ENCODE data around the gene MYOCD. TPM values are rescaled to one million over a fixed set of nuclear protein-coding genes. Genes with fewer than 3 reads are reported as not detected.

The MYOCD gene
- total RNA-seq, 1 donor, result under 0.01 TPM

GRCh38 chr17:12664252-12664651 is 1.4 kb upstream of the MYOCD start:
- no peak for TF ChIP-seq CTCF (IDR thresholded peaks at IDR 0.05; ENCODE audit: extremely low read depth, low read depth, low read length)
- Histone ChIP-seq H4K20me1 (ENCODE audit: insufficient read depth, low read length) (no peaks in the 10 kb centered on the region), H3K27me3 (ENCODE audit: insufficient read depth, low read length) (peaks cover 24% of the 10 kb centered on the region), H3K4me2 (ENCODE audit: insufficient read depth, low read length) (no peak overlapping the region), H3K4me3 (ENCODE audit: insufficient read depth, low read length) (no peak overlapping the region), H2AFZ (ENCODE audit: low read length) (no peak overlapping the region), H3K9me3 (ENCODE audit: low read depth, low read length) (no peaks in the 10 kb centered on the region), H3K27ac (ENCODE audit: low read depth, low read length) (no peak overlapping the region), H3K36me3 (ENCODE audit: insufficient read depth, low read length) (no peaks in the 10 kb centered on the region), H3K4me1 (ENCODE audit: insufficient read depth, low read length) (no peaks in the 10 kb centered on the region), H3K79me2 (ENCODE audit: insufficient read depth, low read length) (no peaks in the 10 kb centered on the region)
- DNase-seq (ENCODE audit: insufficient read length, low spot score, missing footprints), result no peak

- H3K36me3 ChIP-seq (ENCODE audit: insufficient read depth, low read length), result no peaks in the 10 kb centered on the region
- peak overlapping the region; percentile 54 for H3K27ac ChIP-seq (ENCODE audit: low read depth, low read length)
- peaks cover 24% of the 10 kb centered on the region for H3K27me3 ChIP-seq (ENCODE audit: insufficient read depth, low read length)
- no peaks in the 10 kb centered on the region for H4K20me1 ChIP-seq (ENCODE audit: insufficient read depth, low read length)
- H3K4me1 ChIP-seq (ENCODE audit: insufficient read depth, low read length), result no peaks in the 10 kb centered on the region
- no peaks in the 10 kb centered on the region for H3K9me3 ChIP-seq (ENCODE audit: low read depth, low read length)
- no peak for TF ChIP-seq CTCF (IDR thresholded peaks at IDR 0.05; ENCODE audit: extremely low read depth, low read depth, low read length)
- peak overlapping the region; percentile 90 for H3K4me2 ChIP-seq (ENCODE audit: insufficient read depth, low read length)
- H2AFZ ChIP-seq (ENCODE audit: low read length), result peak overlapping the region; percentile 88
- no peak for DNase-seq (ENCODE audit: insufficient read length, low spot score, missing footprints)
- no peaks in the 10 kb centered on the region for H3K79me2 ChIP-seq (ENCODE audit: insufficient read depth, low read length)
- H3K4me3 ChIP-seq (ENCODE audit: insufficient read depth, low read length), result peak overlapping the region; percentile 76
These were observed 812 bp upstream of the MYOCD start for GRCh38 chr17:12664894-12665262.

GRCh38 chr17:12666718-12667117 is 1.0 kb downstream of the MYOCD start:
- Histone ChIP-seq H3K27ac (ENCODE audit: low read depth, low read length) (no peak overlapping the region), H3K4me1 (ENCODE audit: insufficient read depth, low read length) (no peaks in the 10 kb centered on the region), H3K9me3 (ENCODE audit: low read depth, low read length) (no peaks in the 10 kb centered on the region), H3K79me2 (ENCODE audit: insufficient read depth, low read length) (no peaks in the 10 kb centered on the region), H3K36me3 (ENCODE audit: insufficient read depth, low read length) (no peaks in the 10 kb centered on the region), H3K4me2 (ENCODE audit: insufficient read depth, low read length) (peak overlapping the region; percentile 90), H3K4me3 (ENCODE audit: insufficient read depth, low read length) (peak overlapping the region; percentile 32), H4K20me1 (ENCODE audit: insufficient read depth, low read length) (no peaks in the 10 kb centered on the region), H2AFZ (ENCODE audit: low read length) (no peak overlapping the region), H3K27me3 (ENCODE audit: insufficient read depth, low read length) (peaks cover 24% of the 10 kb centered on the region)
- DNase-seq (ENCODE audit: insufficient read length, low spot score, missing footprints), result no peak
- TF ChIP-seq CTCF (IDR thresholded peaks at IDR 0.05; ENCODE audit: extremely low read depth, low read depth, low read length), result no peak

GRCh38 chr17:12667299-12667958 is 1.7 kb downstream of the MYOCD start:
- peak; percentile 87 for DNase-seq (ENCODE audit: insufficient read length, low spot score, missing footprints)
- Histone ChIP-seq H3K36me3 (ENCODE audit: insufficient read depth, low read length) (no peaks in the 10 kb centered on the region), H3K27me3 (ENCODE audit: insufficient read depth, low read length) (peaks cover 24% of the 10 kb centered on the region), H3K27ac (ENCODE audit: low read depth, low read length) (no peak overlapping the region), H4K20me1 (ENCODE audit: insufficient read depth, low read length) (no peaks in the 10 kb centered on the region), H3K79me2 (ENCODE audit: insufficient read depth, low read length) (no peaks in the 10 kb centered on the region), H3K4me3 (ENCODE audit: insufficient read depth, low read length) (peak overlapping the region; percentile 32), H2AFZ (ENCODE audit: low read length) (no peak overlapping the region), H3K4me2 (ENCODE audit: insufficient read depth, low read length) (peak overlapping the region; percentile 36), H3K4me1 (ENCODE audit: insufficient read depth, low read length) (no peaks in the 10 kb centered on the region), H3K9me3 (ENCODE audit: low read depth, low read length) (no peaks in the 10 kb centered on the region)
- peak; percentile 57 for TF ChIP-seq CTCF (IDR thresholded peaks at IDR 0.05; ENCODE audit: extremely low read depth, low read depth, low read length)
